HS-27A (cell line): Measurements from ENCODE around the gene LY6G6F.
"Not testable (repeated sequence)": the region's sequence is repeated elsewhere in the genome, so short reads cannot be mapped to it uniquely, and the experiment has no call there.

ENCODE experiments used
- DNase-seq: peaks from one replicate; pipeline ENCODE4 v3.0.0-alpha.2; 2012; ENCODE audit warnings: low read depth, missing footprints

LY6G6F gene

GRCh38 chr6:31702819-31703716 lies 3.6 kb upstream of the LY6G6F start, which contains the start of gene ABHD16A:
Gene ABHD16A (minus strand): TSS chr6:31703324. CDS start chr6:31703281, 43 bp downstream.
- DNase-seq, result peak; percentile 94

- DNase-seq, result no peak
Measured at GRCh38 chr6:31705931-31706330, 735 bp upstream of the LY6G6F start.

- DNase-seq, result no peak
Measured at GRCh38 chr6:31707701-31708100, 1.0 kb downstream of the LY6G6F start.

- no peak for DNase-seq
Measured at GRCh38 chr6:31708224-31708623, 1.6 kb downstream of the LY6G6F start.

- DNase-seq, result not testable (repeated sequence)
Measured at GRCh38 chr6:31709157-31709556, 2.5 kb downstream of the LY6G6F start.

GRCh38 chr6:31710523-31711219 lies 4.0 kb downstream of the LY6G6F start:
- no peak for DNase-seq

- no peak for DNase-seq
Measured at GRCh38 chr6:31711233-31711632, 4.6 kb downstream of the LY6G6F start.

GRCh38 chr6:31712296-31712695 lies 5.6 kb downstream of the LY6G6F start:
- no peak for DNase-seq

GRCh38 chr6:31713465-31713864 lies 6.8 kb downstream of the LY6G6F start:
- no peak for DNase-seq

GRCh38 chr6:31713991-31714684 lies 7.5 kb downstream of the LY6G6F start:
- DNase-seq, result no peak

- DNase-seq, result no peak
Measured at GRCh38 chr6:31715022-31715958, 8.6 kb downstream of the LY6G6F start, which contains the start of gene LY6G6D. Gene LY6G6D (plus strand): TSS chr6:31715348. CDS start chr6:31715356, 8 bp downstream.

GRCh38 chr6:31717499-31718222 lies 11.0 kb downstream of the LY6G6F start:
- no peak for DNase-seq

GRCh38 chr6:31718265-31718664 lies 11.6 kb downstream of the LY6G6F start:
- DNase-seq, result no peak

- no peak for DNase-seq
Measured at GRCh38 chr6:31719001-31719400, 12.3 kb downstream of the LY6G6F start.

- DNase-seq, result no peak
Measured at GRCh38 chr6:31720196-31720770, 13.6 kb downstream of the LY6G6F start.

- DNase-seq, result no peak
Measured at GRCh38 chr6:31721351-31722020, 14.8 kb downstream of the LY6G6F start, which contains the start of gene LY6G6C. Gene LY6G6C (minus strand): TSS chr6:31721746. CDS start chr6:31721679, 67 bp downstream.

- DNase-seq, result no peak
Measured at GRCh38 chr6:31722173-31722572, 15.5 kb downstream of the LY6G6F start.

GRCh38 chr6:31723245-31723979 lies 16.7 kb downstream of the LY6G6F start, which contains the start of gene MPIG6B:
Gene MPIG6B (plus strand): TSS chr6:31723373. CDS start chr6:31723384, 11 bp downstream.
- DNase-seq, result no peak
